Endothelial cell of umbilical vein (primary cell): ENCODE measurements around the gene FAM3A. TPM values are rescaled to one million over a fixed set of nuclear protein-coding genes. Genes with fewer than 3 reads are reported as not detected.

Experiments
- BruUV-seq: library from RNA; stranded (reverse); fragments of 400-500 nt; replicated peaks from 2 replicates; lab custom pipeline; 2021; lab: Mats Ljungman, UMichigan
- CTCF ChIA-PET: fragments of 300-600, 350-600 bp; sonication (Branson Sonifier 250); formaldehyde crosslinking; loops from one replicate; lab custom pipeline; 2021; ENCODE audit warnings: antibody characterized with exemption, inconsistent platforms; lab: Charles Lee
- POLR2A ChIA-PET: fragments of 300-600, 350-600 bp; sonication (Branson Sonifier 250); formaldehyde crosslinking; loops from one replicate; lab custom pipeline; 2021; ENCODE audit warnings: antibody characterized with exemption, inconsistent platforms; lab: Charles Lee
- DNase-seq: peaks from one replicate; pipeline ENCODE4 v3.0.0-alpha.2; 2011; ENCODE audit warnings: low read depth, low spot score
- FAIRE-seq: peaks from 2 replicates; lab custom pipeline; 2011; peaks lifted over from hg19 to GRCh38; lab: Jason Lieb, UNC
- H2AFZ ChIP-seq: 2 replicates; pipeline ENCODE4 v1.6.0; 2012; ENCODE audit warnings: low read depth, low read length, control low read depth, inconsistent platforms
- H3K27ac ChIP-seq: 2 replicates; pipeline ENCODE4 v1.5.1; 2011; ENCODE audit warnings: low read depth, mild to moderate bottlenecking, control low read depth, low read length, moderate library complexity; ENCODE audit not compliant: insufficient read depth
- H3K27me3 ChIP-seq, 2 experiments: 2 replicates each; pipeline versions ENCODE4 v1.6.0 to v1.6.1; 2011; ENCODE audit warnings: low read length in 2 of 2, mixed read lengths in 1 of 2; ENCODE audit not compliant: control insufficient read depth in 2 of 2, insufficient read depth in 2 of 2
- H3K36me3 ChIP-seq, 2 experiments: 2 replicates in 1 of 2; 3 replicates in 1 of 2; pipeline ENCODE4 v1.5.1; 2011; ENCODE audit warnings: low read length in 2 of 2, mild to moderate bottlenecking in 1 of 2, moderate library complexity in 1 of 2; ENCODE audit not compliant: control insufficient read depth in 2 of 2, insufficient read depth in 2 of 2; ENCODE audit errors: extremely low read depth in 1 of 2
- H3K4me1 ChIP-seq: 3 replicates; pipeline ENCODE4 v1.5.1; 2011; ENCODE audit warnings: mild to moderate bottlenecking, low read length; ENCODE audit not compliant: control insufficient read depth, insufficient read depth; ENCODE audit errors: extremely low read depth
- H3K4me2 ChIP-seq: 2 replicates; pipeline ENCODE4 v1.6.1; 2011; ENCODE audit warnings: low read length, control low read depth, mixed read lengths; ENCODE audit not compliant: insufficient read depth
- H3K4me3 ChIP-seq, 3 experiments: fragments of 200-600 bp in 1 of 3; sonication (generic), shearing (Covaris generic) in 1 of 3; replicated peaks in 1 of 3; 2 replicates each; pipeline ENCODE4 v1.5.1; 2011 to 2016; ENCODE audit warnings: control low read depth in 3 of 3, low read length in 3 of 3, mild to moderate bottlenecking in 2 of 3, inconsistent platforms in 1 of 3, low read depth in 1 of 3, moderate library complexity in 1 of 3; ENCODE audit not compliant: insufficient read depth in 1 of 3
- H3K79me2 ChIP-seq: 2 replicates; pipeline ENCODE4 v1.6.0; 2012; ENCODE audit warnings: low read length, inconsistent platforms; ENCODE audit not compliant: control insufficient read depth, insufficient read depth
- H3K9ac ChIP-seq: replicated peaks from 2 replicates; pipeline ENCODE3; 2011; ENCODE audit warnings: low read length, control low read depth; ENCODE audit not compliant: insufficient read depth; ENCODE audit errors: extremely low read depth
- H3K9me1 ChIP-seq: replicated peaks from 3 replicates; pipeline ENCODE4 v1.6.0; 2011; ENCODE audit warnings: mild to moderate bottlenecking, low read length; ENCODE audit not compliant: control insufficient read depth, insufficient read depth; ENCODE audit errors: extremely low read depth
- H3K9me3 ChIP-seq: replicated peaks from 2 replicates; pipeline ENCODE4 v1.5.1; 2012; ENCODE audit warnings: low read length, inconsistent platforms; ENCODE audit not compliant: control insufficient read depth, insufficient read depth
- H4K20me1 ChIP-seq: replicated peaks from 2 replicates; pipeline ENCODE3; 2011; ENCODE audit warnings: mild to moderate bottlenecking, low read length; ENCODE audit not compliant: control insufficient read depth, insufficient read depth; ENCODE audit errors: extremely low read depth
- EZH2 ChIP-seq: IDR thresholded peaks from 2 replicates; pipeline ENCODE4 v1.6.1; 2012; ENCODE audit warnings: borderline replicate concordance, low read depth, mild to moderate bottlenecking, moderate library complexity, low read length, inconsistent platforms; ENCODE audit not compliant: severe bottlenecking
- FOS ChIP-seq: IDR thresholded peaks from 2 replicates; pipeline ENCODE4 v1.6.1; 2011; ENCODE audit warnings: mild to moderate bottlenecking, low read length, moderate library complexity, borderline replicate concordance; ENCODE audit not compliant: insufficient read depth
- GATA2 ChIP-seq: IDR thresholded peaks from 2 replicates; pipeline ENCODE4 v1.7.0; 2011; ENCODE audit warnings: low read depth, mild to moderate bottlenecking, moderate library complexity, mixed read lengths, low read length; ENCODE audit not compliant: insufficient read length, insufficient read depth
- JUN ChIP-seq: IDR thresholded peaks from 2 replicates; pipeline ENCODE4 v1.6.1; 2011; ENCODE audit warnings: borderline replicate concordance, low read depth; ENCODE audit not compliant: insufficient read length, insufficient read depth
- MYC ChIP-seq: IDR thresholded peaks from one replicate; pipeline ENCODE4 v1.6.1; 2011; ENCODE audit warnings: mild to moderate bottlenecking, low read depth, low read length
- POLR2A ChIP-seq: IDR thresholded peaks from 2 replicates; pipeline ENCODE4 v1.6.1; 2012; ENCODE audit warnings: low read depth, mild to moderate bottlenecking, control low read depth, low read length
- POLR2AphosphoS5 ChIP-seq: IDR thresholded peaks from 2 replicates; pipeline ENCODE4 v1.6.1; 2012; ENCODE audit warnings: low read depth, mild to moderate bottlenecking, control low read depth, low read length, moderate library complexity; ENCODE audit not compliant: insufficient read depth
- dilution Hi-C: fragments of 300-500 bp; cut with MboI; formaldehyde crosslinking; loops from one replicate; pipeline ENCODE4 v1.15.0; 2019; ENCODE audit warnings: low sequenced_read_pairs; ENCODE audit not compliant: extremely low pct_ligation_motif_present
- intact Hi-C: fragments of 100-400 bp; cut with micrococcal nuclease; formaldehyde crosslinking; loops from one replicate; pipeline ENCODE4 v1.10.0; 2022
- polyA plus RNA-seq, 4 experiments: library from polyadenylated mRNA; depleted of rRNA in 3 of 4; stranded (reverse) in 3 of 4; unstranded in 1 of 4; fragments of >200 nt; gene quantifications; 2 replicates each; pipeline versions ENCODE4 v1.2.1 to v1.2.3, GENCODE V29; 2011 to 2012; ENCODE audit warnings: missing spikeins in 1 of 4
- total RNA-seq: library from RNA; stranded (reverse); gene quantifications from 2 replicates; pipeline ENCODE4 v1.2.3, GENCODE V29; 2021
- TF ChIP-seq, protein P1 (sequence below): IDR thresholded peaks from 2 replicates; pipeline ENCODE4 v1.6.1; 2011; ENCODE audit not compliant: insufficient read depth, insufficient read length
- TF ChIP-seq, protein P2 (sequence below), 2 donors: IDR thresholded peaks; 1 replicate in 1 of 2; 2 replicates in 1 of 2; pipeline ENCODE4 v1.5.1; 2011; ENCODE audit warnings: low read length in 2 of 2, mild to moderate bottlenecking in 2 of 2, moderate library complexity in 2 of 2, control low read depth in 1 of 2, inconsistent platforms in 1 of 2, low read depth in 1 of 2; ENCODE audit not compliant: insufficient read depth in 1 of 2; ENCODE audit errors: extremely low read depth in 1 of 2

FAM3A gene
- total and polyA plus RNA-seq, 2 donors (not counting 3 experiments of a cell fraction or from before 2014, with no cell fraction given) = 32.0 to 42.9 TPM

DNA sequence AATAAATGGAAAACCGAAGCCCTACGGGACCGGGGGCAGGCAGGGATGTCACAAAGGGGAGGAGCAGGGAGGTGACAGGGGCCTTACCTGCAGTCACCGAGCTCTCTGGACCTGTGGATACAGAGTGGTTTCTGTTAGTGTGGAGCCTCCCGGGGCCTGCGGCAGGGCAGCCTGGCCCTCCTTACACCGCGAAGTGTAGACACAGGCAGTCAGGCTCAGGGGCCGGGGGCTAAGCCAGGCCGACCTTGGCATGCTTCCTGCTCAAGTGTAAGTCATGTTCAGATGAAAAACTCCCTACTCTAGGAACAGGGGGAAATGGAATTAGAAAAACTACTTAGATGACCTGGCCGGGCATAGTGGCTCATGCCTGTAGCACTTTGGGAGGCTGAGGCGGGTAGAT lies 4.3 kb downstream of the FAM3A start:
- intact Hi-C loops = no loop called here
- POLR2A ChIA-PET = no interaction called here

More for the DNA sequence above, 4.3 kb downstream of the FAM3A start:
- H3K4me2 ChIP-seq = no peak overlapping the region
- peaks cover 3% of the 10 kb centered on the region for H3K79me2 ChIP-seq
- H3K27me3 ChIP-seq = no peaks in the 10 kb centered on the region
- TF ChIP-seq, protein P1, sequence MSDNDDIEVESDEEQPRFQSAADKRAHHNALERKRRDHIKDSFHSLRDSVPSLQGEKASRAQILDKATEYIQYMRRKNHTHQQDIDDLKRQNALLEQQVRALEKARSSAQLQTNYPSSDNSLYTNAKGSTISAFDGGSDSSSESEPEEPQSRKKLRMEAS = no peak
- TF ChIP-seq EZH2 (no peak), GATA2 (no peak), MYC (no peak), POLR2A (no peak), FOS (no peak), POLR2AphosphoS5 (no peak), JUN (no peak)
- TF ChIP-seq, protein P2, sequence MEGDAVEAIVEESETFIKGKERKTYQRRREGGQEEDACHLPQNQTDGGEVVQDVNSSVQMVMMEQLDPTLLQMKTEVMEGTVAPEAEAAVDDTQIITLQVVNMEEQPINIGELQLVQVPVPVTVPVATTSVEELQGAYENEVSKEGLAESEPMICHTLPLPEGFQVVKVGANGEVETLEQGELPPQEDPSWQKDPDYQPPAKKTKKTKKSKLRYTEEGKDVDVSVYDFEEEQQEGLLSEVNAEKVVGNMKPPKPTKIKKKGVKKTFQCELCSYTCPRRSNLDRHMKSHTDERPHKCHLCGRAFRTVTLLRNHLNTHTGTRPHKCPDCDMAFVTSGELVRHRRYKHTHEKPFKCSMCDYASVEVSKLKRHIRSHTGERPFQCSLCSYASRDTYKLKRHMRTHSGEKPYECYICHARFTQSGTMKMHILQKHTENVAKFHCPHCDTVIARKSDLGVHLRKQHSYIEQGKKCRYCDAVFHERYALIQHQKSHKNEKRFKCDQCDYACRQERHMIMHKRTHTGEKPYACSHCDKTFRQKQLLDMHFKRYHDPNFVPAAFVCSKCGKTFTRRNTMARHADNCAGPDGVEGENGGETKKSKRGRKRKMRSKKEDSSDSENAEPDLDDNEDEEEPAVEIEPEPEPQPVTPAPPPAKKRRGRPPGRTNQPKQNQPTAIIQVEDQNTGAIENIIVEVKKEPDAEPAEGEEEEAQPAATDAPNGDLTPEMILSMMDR (IDR thresholded peaks at IDR 0.05; ENCODE audit: extremely low read depth in 1 of 2, insufficient read depth in 1 of 2, low read depth in 1 of 2, low read length in 2 of 2) = no peak
- no peak for DNase-seq
- no peaks in the 10 kb centered on the region for H4K20me1 ChIP-seq
- dilution Hi-C loops = no loop called here
- no peak for FAIRE-seq
- H3K4me1 ChIP-seq = peaks cover 7% of the 10 kb centered on the region
- H3K9ac ChIP-seq = no peak overlapping the region
- no peaks in the 10 kb centered on the region for H3K36me3 ChIP-seq
- CTCF ChIA-PET = no interaction called here
- H3K27ac ChIP-seq = no peak overlapping the region
- no peaks in the 10 kb centered on the region for H3K9me3 ChIP-seq
- BruUV-seq = no TSS peak
- H3K9me1 ChIP-seq = no peaks in the 10 kb centered on the region
- H2AFZ ChIP-seq = no peak overlapping the region
- no peak overlapping the region for H3K4me3 ChIP-seq
